OCI-LY1 (cell line): ENCODE data around the gene PRR9.

Experiments used
- EZH2 ChIP-seq: fragments of 200-600 bp; sonication (generic), shearing (Covaris generic); IDR thresholded peaks from 2 replicates; pipeline ENCODE4 v1.8.0; 2017; ENCODE audit warnings: borderline replicate concordance, mixed run types, mild to moderate bottlenecking, antibody characterized with exemption, low read length, moderate library complexity, mixed read lengths
- TF ChIP-seq, protein P1 (sequence below): fragments of 200-600 bp; sonication (generic), shearing (Covaris generic); IDR thresholded peaks from 2 replicates; pipeline ENCODE4 v1.5.1; 2017; ENCODE audit warnings: mild to moderate bottlenecking, antibody characterized with exemption, low read length, moderate library complexity, mixed read lengths

DNA sequence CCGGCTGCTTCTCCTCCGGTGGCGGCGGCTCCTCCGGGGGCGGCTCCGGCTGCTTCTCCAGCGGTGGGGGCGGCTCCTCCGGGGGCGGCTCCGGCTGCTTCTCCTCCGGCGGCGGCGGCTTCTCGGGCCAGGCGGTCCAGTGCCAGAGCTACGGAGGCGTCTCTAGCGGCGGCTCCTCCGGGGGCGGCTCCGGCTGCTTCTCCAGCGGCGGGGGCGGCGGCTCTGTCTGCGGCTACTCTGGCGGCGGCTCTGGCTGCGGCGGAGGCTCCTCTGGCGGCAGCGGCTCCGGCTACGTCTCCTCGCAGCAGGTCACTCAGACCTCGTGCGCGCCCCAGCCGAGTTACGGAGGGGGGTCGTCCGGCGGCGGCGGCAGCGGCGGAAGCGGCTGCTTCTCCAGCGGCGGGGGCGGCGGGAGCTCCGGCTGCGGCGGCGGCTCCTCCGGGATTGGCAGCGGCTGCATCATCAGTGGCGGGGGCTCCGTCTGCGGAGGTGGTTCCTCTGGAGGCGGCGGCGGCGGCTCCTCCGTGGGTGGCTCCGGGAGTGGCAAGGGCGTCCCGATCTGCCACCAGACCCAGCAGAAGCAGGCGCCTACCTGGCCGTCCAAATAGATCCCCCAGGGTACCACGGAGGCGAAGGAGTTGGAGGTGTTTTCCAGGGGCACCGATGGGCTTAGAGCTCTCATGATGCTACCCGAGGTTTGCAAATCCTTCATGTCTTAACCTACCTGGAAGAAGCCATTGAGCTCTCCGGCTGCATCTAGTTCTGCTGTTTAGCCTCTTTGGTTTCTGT lies 44.1 kb downstream of the PRR9 start:
- TF ChIP-seq, protein P1, sequence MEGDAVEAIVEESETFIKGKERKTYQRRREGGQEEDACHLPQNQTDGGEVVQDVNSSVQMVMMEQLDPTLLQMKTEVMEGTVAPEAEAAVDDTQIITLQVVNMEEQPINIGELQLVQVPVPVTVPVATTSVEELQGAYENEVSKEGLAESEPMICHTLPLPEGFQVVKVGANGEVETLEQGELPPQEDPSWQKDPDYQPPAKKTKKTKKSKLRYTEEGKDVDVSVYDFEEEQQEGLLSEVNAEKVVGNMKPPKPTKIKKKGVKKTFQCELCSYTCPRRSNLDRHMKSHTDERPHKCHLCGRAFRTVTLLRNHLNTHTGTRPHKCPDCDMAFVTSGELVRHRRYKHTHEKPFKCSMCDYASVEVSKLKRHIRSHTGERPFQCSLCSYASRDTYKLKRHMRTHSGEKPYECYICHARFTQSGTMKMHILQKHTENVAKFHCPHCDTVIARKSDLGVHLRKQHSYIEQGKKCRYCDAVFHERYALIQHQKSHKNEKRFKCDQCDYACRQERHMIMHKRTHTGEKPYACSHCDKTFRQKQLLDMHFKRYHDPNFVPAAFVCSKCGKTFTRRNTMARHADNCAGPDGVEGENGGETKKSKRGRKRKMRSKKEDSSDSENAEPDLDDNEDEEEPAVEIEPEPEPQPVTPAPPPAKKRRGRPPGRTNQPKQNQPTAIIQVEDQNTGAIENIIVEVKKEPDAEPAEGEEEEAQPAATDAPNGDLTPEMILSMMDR = no peak
- peak; percentile 77; the same call in 1 of the 2 replicates for TF ChIP-seq EZH2
